PFSK-1 (cell line): ENCODE measurements around the gene CPAMD8.

ENCODE experiments used
- FOXP2 ChIP-seq: optimal IDR thresholded peaks from 2 replicates; pipeline ENCODE3; 2011; ENCODE audit warnings: borderline replicate concordance, control low read depth, inconsistent platforms; ENCODE audit not compliant: insufficient read depth; ENCODE audit errors: extremely low read length, extremely low read depth
- POLR2AphosphoS5 ChIP-seq: IDR thresholded peaks from 2 replicates; pipeline ENCODE4 v1.6.1; 2012; ENCODE audit warnings: low read depth, mild to moderate bottlenecking, control low read depth, low read length, moderate library complexity
- SIN3A ChIP-seq: IDR thresholded peaks from 2 replicates; pipeline ENCODE4 v1.6.1; 2012; ENCODE audit warnings: mild to moderate bottlenecking, low read length, moderate library complexity, borderline replicate concordance; ENCODE audit not compliant: insufficient read depth
- TAF1 ChIP-seq: IDR thresholded peaks from 2 replicates; pipeline ENCODE4 v1.6.1; 2012; ENCODE audit warnings: low read length, control low read depth, borderline replicate concordance; ENCODE audit not compliant: insufficient read depth
- TF ChIP-seq, protein P1 (sequence below), 2 experiments: IDR thresholded peaks; 2 replicates each; pipeline versions ENCODE4 v1.6.1 to v1.8.0; 2011 to 2012; ENCODE audit warnings: low read depth in 2 of 2, low read length in 2 of 2, control low read depth in 1 of 2, inconsistent platforms in 1 of 2, mild to moderate bottlenecking in 1 of 2, moderate library complexity in 1 of 2; ENCODE audit not compliant: insufficient read depth in 1 of 2

CPAMD8 gene

DNA sequence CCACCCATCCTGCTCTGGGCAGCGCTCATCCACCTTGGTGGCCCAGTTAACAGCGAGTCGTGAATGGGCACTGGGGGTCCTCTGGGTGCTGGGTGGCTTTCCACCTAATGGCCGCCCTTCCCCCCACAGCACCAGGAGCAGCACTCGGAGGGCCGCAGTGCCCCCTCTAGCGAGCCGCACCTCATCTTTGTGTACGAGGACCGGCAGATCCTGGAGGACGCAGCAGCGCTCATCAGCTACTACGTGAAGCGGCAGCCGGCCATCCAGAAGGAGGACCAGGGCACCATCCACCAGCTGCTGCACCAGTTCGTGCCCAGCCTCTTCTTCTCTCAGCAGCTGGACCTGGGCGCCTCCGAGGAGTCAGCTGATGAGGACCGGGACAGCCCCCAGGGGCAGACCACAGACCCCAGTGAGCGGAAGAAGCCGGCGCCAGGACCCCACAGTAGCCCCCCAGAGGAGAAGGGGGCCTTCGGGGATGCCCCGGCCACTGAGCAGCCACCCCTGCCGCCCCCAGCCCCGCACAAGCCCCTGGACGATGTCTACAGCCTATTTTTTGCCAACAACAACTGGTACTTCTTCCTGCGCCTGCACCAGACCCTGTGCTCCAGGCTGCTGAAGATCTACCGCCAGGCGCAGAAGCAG is 157.2 kb downstream of the CPAMD8 start:
- TF ChIP-seq, protein P1, sequence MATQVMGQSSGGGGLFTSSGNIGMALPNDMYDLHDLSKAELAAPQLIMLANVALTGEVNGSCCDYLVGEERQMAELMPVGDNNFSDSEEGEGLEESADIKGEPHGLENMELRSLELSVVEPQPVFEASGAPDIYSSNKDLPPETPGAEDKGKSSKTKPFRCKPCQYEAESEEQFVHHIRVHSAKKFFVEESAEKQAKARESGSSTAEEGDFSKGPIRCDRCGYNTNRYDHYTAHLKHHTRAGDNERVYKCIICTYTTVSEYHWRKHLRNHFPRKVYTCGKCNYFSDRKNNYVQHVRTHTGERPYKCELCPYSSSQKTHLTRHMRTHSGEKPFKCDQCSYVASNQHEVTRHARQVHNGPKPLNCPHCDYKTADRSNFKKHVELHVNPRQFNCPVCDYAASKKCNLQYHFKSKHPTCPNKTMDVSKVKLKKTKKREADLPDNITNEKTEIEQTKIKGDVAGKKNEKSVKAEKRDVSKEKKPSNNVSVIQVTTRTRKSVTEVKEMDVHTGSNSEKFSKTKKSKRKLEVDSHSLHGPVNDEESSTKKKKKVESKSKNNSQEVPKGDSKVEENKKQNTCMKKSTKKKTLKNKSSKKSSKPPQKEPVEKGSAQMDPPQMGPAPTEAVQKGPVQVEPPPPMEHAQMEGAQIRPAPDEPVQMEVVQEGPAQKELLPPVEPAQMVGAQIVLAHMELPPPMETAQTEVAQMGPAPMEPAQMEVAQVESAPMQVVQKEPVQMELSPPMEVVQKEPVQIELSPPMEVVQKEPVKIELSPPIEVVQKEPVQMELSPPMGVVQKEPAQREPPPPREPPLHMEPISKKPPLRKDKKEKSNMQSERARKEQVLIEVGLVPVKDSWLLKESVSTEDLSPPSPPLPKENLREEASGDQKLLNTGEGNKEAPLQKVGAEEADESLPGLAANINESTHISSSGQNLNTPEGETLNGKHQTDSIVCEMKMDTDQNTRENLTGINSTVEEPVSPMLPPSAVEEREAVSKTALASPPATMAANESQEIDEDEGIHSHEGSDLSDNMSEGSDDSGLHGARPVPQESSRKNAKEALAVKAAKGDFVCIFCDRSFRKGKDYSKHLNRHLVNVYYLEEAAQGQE (IDR thresholded peaks at IDR 0.05; ENCODE audit: insufficient read depth in 1 of 2, low read depth in 2 of 2, low read length in 2 of 2): no peak
- TF ChIP-seq POLR2AphosphoS5 (no peak), FOXP2 (no peak), SIN3A (no peak), TAF1 (no peak)

DNA sequence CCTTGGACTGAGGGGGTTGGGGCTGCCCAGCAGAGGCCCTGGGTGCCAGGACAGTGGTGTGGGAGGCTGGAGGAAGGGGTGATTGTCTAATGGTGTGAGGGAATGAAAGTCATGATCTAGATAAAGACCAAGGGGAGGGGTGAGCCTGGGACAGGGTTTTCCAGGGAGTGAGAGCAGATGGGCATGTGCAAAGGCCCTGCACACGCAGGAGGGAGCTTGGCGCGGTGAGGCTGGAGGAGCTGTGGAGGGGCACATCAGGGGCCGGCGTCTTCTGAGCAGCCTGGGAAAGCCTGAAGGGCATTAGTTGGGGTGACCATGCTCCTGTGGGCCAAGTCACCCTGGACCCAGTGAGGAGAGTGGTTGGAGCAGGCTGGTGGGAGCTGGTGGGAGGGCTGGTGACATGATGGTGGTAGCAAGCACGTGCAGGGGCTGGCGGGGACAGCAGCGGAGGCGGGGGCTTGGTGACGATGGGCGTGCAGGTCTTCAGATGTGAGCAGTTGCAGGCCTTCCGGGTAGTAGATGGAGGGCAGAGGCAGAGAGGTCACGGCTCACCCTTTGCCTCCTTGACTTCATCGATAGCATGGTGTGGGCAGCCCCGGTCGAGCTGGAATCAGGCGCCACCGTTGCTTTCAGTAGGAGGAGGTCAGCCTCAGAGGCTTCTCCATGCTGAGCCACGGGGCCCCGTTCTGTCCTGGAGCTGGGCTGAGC is 158.0 kb downstream of the CPAMD8 start:
- TF ChIP-seq TAF1: no peak
- TF ChIP-seq, protein P1 (IDR thresholded peaks at IDR 0.05; ENCODE audit: insufficient read depth in 1 of 2, low read depth in 2 of 2, low read length in 2 of 2): no peak
- TF ChIP-seq SIN3A: no peak
- no peak for TF ChIP-seq FOXP2

GRCh38 chr19:16867211-16867610 is 159.4 kb downstream of the CPAMD8 start:
- TF ChIP-seq SIN3A (no peak), POLR2AphosphoS5 (no peak), TAF1 (no peak), FOXP2 (no peak)
- TF ChIP-seq, protein P1 (IDR thresholded peaks at IDR 0.05; ENCODE audit: insufficient read depth in 1 of 2, low read depth in 2 of 2, low read length in 2 of 2): no peak

- no peak for TF ChIP-seq POLR2AphosphoS5
Measured at GRCh38 chr19:16862826-16863415, 163.7 kb downstream of the CPAMD8 start.

DNA sequence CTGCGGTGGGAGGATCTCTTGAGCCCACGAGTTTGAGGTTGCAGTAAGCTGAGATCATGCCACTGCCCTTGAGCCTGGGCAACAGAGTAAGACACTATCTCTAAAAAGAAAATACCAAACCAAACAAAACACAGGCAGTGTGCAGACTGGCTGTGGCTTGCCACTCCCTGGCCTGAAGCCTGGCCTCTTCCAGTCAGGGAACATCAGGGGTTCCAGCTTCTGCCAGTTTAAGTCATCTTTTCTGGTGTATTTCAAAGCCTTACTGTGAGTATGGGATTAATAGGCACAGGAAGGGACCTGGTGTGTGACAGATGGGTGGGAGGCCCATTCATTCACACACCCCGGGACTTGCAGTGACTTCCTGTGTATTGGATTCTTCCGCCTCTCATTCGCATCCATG is 164.8 kb downstream of the CPAMD8 start:
- TF ChIP-seq TAF1 (no peak), FOXP2 (no peak), SIN3A (no peak), POLR2AphosphoS5 (no peak)
- TF ChIP-seq, protein P1 (IDR thresholded peaks at IDR 0.05; ENCODE audit: insufficient read depth in 1 of 2, low read depth in 2 of 2, low read length in 2 of 2): no peak
